Calu3 (cell line): Measurements from ENCODE around the gene CASP6. TPM values are rescaled to one million over a fixed set of nuclear protein-coding genes. Genes with fewer than 3 reads are reported as not detected.

Source experiments
- BruUV-seq: library from RNA; stranded (reverse); fragments of 400-500 nt; replicated peaks from 2 replicates; lab custom pipeline; 2021; lab: Mats Ljungman, UMichigan
- CTCF ChIA-PET: fragments of 300-600 bp; sonication (Branson Sonifier 250); formaldehyde crosslinking; loops from one replicate; lab custom pipeline; 2022; ENCODE audit warnings: antibody characterized with exemption; lab: Charles Lee
- DNase-seq: peaks from one replicate; pipeline ENCODE4 v3.0.0; 2022
- H3K27ac Mint-ChIP-seq: one replicate; pipeline ENCODE4 v1.8.0; 2022; ENCODE audit warnings: mixed read lengths; ENCODE audit not compliant: unreplicated experiment
- H3K27me3 Mint-ChIP-seq: one replicate; pipeline ENCODE4 v1.8.0; 2022; ENCODE audit warnings: mixed read lengths; ENCODE audit not compliant: unreplicated experiment
- H3K36me3 Mint-ChIP-seq: one replicate; pipeline ENCODE4 v1.8.0; 2022; ENCODE audit warnings: mild to moderate bottlenecking, moderate library complexity, mixed read lengths; ENCODE audit not compliant: insufficient read depth, unreplicated experiment
- H3K4me1 Mint-ChIP-seq: one replicate; pipeline ENCODE4 v1.8.0; 2022; ENCODE audit warnings: mild to moderate bottlenecking, low read depth, mixed read lengths; ENCODE audit not compliant: unreplicated experiment
- H3K4me3 Mint-ChIP-seq: one replicate; pipeline ENCODE4 v1.8.0; 2022; ENCODE audit warnings: mild to moderate bottlenecking, low read depth, moderate library complexity, mixed read lengths; ENCODE audit not compliant: unreplicated experiment
- H3K9me3 Mint-ChIP-seq: one replicate; pipeline ENCODE4 v1.8.0; 2022; ENCODE audit warnings: low read depth, mixed read lengths; ENCODE audit not compliant: unreplicated experiment
- intact Hi-C: fragments of 100-400 bp; cut with micrococcal nuclease; formaldehyde crosslinking; loops from one replicate; pipeline ENCODE4 v1.10.0; 2022; ENCODE audit not compliant: unreplicated experiment
- total RNA-seq: library from RNA; stranded (reverse); gene quantifications from 2 replicates; pipeline ENCODE4 v1.2.3, GENCODE V29; 2022
- TF ChIP-seq, protein P1 (sequence below): fragments of 200-600 bp; IDR thresholded peaks from one replicate; pipeline ENCODE4 v1.8.0; 2022; ENCODE audit warnings: antibody characterized with exemption; ENCODE audit not compliant: unreplicated experiment

Gene CASP6
- total RNA-seq, 1 experiment from 2014 or later = 22.3 TPM

DNA sequence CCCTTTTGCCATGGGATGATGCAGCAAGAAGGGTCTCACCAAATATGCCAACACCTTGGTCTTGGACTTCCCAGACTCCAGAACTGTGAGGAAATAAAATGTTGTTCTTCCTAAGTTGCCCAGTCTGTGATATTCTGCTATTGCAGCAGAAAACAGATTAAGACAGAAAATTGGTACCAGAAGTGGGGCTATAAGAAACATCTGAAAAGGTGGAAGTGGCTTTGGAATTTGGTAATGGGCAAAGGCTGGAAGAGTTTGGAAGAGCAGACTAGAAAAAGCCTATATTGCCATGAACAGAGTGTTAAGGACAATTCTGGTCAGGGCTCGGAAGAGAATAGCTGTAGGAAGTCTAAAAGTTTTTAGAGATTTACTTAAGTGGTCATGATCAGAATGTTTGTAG lies 27.4 kb downstream of the CASP6 start:
- Mint-ChIP-seq H3K4me1 (no peaks in the 10 kb centered on the region), H3K36me3 (no peaks in the 10 kb centered on the region), H3K27ac (no peak overlapping the region), H3K4me3 (no peak overlapping the region), H3K9me3 (peaks cover 4% of the 10 kb centered on the region), H3K27me3 (no peaks in the 10 kb centered on the region)
- no TSS peak for BruUV-seq
- TF ChIP-seq, protein P1, sequence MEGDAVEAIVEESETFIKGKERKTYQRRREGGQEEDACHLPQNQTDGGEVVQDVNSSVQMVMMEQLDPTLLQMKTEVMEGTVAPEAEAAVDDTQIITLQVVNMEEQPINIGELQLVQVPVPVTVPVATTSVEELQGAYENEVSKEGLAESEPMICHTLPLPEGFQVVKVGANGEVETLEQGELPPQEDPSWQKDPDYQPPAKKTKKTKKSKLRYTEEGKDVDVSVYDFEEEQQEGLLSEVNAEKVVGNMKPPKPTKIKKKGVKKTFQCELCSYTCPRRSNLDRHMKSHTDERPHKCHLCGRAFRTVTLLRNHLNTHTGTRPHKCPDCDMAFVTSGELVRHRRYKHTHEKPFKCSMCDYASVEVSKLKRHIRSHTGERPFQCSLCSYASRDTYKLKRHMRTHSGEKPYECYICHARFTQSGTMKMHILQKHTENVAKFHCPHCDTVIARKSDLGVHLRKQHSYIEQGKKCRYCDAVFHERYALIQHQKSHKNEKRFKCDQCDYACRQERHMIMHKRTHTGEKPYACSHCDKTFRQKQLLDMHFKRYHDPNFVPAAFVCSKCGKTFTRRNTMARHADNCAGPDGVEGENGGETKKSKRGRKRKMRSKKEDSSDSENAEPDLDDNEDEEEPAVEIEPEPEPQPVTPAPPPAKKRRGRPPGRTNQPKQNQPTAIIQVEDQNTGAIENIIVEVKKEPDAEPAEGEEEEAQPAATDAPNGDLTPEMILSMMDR = no peak
- intact Hi-C loops = no loop called here
- DNase-seq = no peak
- CTCF ChIA-PET = no interaction called here

DNA sequence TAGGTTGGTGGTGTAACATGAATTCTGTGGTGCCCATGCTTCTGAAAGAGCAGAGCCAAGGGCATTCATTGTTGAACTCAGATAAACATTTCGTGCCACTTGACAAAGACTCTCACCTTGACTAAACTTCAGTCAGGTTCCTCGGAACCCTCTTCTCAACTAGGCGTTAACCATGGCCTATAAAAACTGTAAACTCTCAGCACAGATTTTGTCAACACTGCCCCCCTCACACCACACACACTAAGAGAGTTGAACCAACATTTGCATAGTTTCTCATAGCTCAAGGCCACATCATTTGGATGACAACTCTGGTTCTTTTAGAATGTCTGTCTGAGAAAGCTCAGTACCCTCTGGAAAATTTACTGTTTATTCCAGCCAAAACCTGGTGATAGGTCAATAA lies 28.1 kb downstream of the CASP6 start:
- no peaks in the 10 kb centered on the region for H3K36me3 Mint-ChIP-seq
- no peak for DNase-seq
- intact Hi-C loops = no loop called here
- BruUV-seq = no TSS peak
- H3K9me3 Mint-ChIP-seq = peaks cover 4% of the 10 kb centered on the region
- no peaks in the 10 kb centered on the region for H3K4me1 Mint-ChIP-seq
- no peaks in the 10 kb centered on the region for H3K27me3 Mint-ChIP-seq
- TF ChIP-seq, protein P1 = no peak
- no peak overlapping the region for H3K4me3 Mint-ChIP-seq
- CTCF ChIA-PET = no interaction called here
- no peak overlapping the region for H3K27ac Mint-ChIP-seq

DNA sequence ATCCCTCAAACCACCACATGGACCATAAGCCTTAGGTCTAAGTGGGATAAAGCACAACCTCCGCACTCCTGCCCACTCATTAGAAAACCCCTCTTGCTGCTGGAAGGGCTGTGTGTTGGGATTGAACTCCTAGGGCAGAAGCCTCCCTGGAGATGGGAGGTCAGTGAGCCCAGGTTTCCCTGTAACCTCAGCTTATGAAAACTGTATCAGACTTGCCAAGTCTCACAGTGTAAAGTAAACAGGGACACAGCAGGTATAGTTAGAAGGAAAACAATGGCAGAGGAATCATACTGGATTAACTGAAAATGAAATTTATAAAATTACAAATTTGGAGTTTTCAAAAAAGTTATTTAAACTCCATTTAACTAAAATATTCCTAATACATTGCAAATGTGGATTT lies 29.9 kb downstream of the CASP6 start:
- Mint-ChIP-seq H3K27me3 (no peaks in the 10 kb centered on the region), H3K9me3 (peaks cover 4% of the 10 kb centered on the region)
- no TSS peak for BruUV-seq

DNA sequence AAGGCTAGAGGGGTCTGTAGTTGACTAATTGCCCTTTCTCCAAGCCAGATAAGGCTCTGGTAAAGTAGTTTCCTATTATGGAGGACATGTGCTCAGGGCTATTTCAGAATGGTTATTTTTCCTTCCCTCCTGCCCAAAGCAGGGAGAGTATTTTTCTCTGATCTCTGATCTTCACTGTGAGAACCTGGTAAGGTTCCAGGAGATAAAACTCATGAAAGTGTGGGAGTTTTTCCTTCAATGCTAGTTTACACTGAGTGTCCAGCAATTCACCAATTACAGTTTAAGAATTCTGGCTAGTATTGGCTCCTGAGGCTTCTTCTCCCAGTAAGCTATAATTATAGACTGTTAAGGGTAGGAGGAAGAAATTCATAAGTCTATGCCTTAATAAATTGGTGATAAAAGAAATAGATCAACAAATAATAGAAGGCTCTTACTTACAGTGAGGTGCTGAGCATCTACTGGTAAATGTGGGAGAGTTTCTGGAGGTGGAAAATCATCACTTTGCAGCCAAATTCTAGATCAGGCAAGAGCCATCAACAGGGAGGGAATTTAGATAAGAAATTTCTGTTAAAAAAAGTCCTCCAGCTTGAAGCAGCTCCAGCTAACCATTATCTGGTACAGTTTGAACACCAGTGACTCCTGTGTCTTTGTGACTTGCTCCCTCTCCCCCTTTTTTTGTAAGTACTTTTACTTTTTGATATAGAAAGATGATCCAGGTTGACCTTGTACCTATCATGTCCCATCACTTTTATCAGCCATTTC lies 30.9 kb downstream of the CASP6 start:
- Mint-ChIP-seq H3K36me3 (no peaks in the 10 kb centered on the region), H3K27ac (no peak overlapping the region), H3K9me3 (peaks cover 4% of the 10 kb centered on the region), H3K4me3 (no peak overlapping the region), H3K4me1 (no peaks in the 10 kb centered on the region), H3K27me3 (no peaks in the 10 kb centered on the region)
- DNase-seq = no peak
- BruUV-seq = no TSS peak
- CTCF ChIA-PET = no interaction called here
- TF ChIP-seq, protein P1 = no peak
- intact Hi-C loops = no loop called here

More for the DNA sequence above, 29.9 kb downstream of the CASP6 start:
- Mint-ChIP-seq H3K4me1 (no peaks in the 10 kb centered on the region), H3K27ac (no peak overlapping the region), H3K4me3 (no peak overlapping the region), H3K36me3 (no peaks in the 10 kb centered on the region)
- TF ChIP-seq, protein P1 = no peak
- CTCF ChIA-PET = no interaction called here
- intact Hi-C loops = no loop called here
- no peak for DNase-seq
